ENCODE measurements around the gene AMPH.
"Not testable (repeated sequence)": the region's sequence is repeated elsewhere in the genome, so short reads cannot be mapped to it uniquely, and the experiment has no call there.

The AMPH gene

GRCh38 chr7:38580485-38580884 lies 50.7 kb downstream of the AMPH start:
- no peak overlapping the region for H3K4me3 ChIP-seq (ENCODE audit: insufficient read depth, low read depth, low read length, poor library complexity, severe bottlenecking)
- H3K4me1 ChIP-seq (ENCODE audit: control insufficient read depth, insufficient read depth, low read length, poor library complexity, severe bottlenecking), result no peaks in the 10 kb centered on the region
- H3K27me3 ChIP-seq (replicated peaks; ENCODE audit: control insufficient read depth, insufficient read depth, low read length, poor library complexity, severe bottlenecking), result no peaks in the 10 kb centered on the region
- H3K27ac ChIP-seq (ENCODE audit: insufficient read depth, low read length, poor library complexity, severe bottlenecking), result no peak overlapping the region
- no peaks in the 10 kb centered on the region for H3K9me3 ChIP-seq (ENCODE audit: control insufficient read depth, low read length)
- H3K36me3 ChIP-seq (ENCODE audit: control insufficient read depth, insufficient read depth, low read length), result no peaks in the 10 kb centered on the region
- no peak for DNase-seq

- H3K27me3 ChIP-seq (replicated peaks; ENCODE audit: control insufficient read depth, insufficient read depth, low read length, poor library complexity, severe bottlenecking), result no peaks in the 10 kb centered on the region
- no peak overlapping the region for H3K27ac ChIP-seq (ENCODE audit: insufficient read depth, low read length, poor library complexity, severe bottlenecking)
- no peaks in the 10 kb centered on the region for H3K9me3 ChIP-seq (ENCODE audit: control insufficient read depth, low read length)
- DNase-seq, result no peak
- H3K4me3 ChIP-seq (ENCODE audit: insufficient read depth, low read depth, low read length, poor library complexity, severe bottlenecking), result no peak overlapping the region
- no peaks in the 10 kb centered on the region for H3K36me3 ChIP-seq (ENCODE audit: control insufficient read depth, insufficient read depth, low read length)
- H3K4me1 ChIP-seq (ENCODE audit: control insufficient read depth, insufficient read depth, low read length, poor library complexity, severe bottlenecking), result no peaks in the 10 kb centered on the region
Observed at GRCh38 chr7:38574086-38574485, 57.1 kb downstream of the AMPH start.

GRCh38 chr7:38571620-38572019 lies 59.6 kb downstream of the AMPH start:
- not testable (repeated sequence) for H3K27me3 ChIP-seq (replicated peaks; ENCODE audit: control insufficient read depth, insufficient read depth, low read length, poor library complexity, severe bottlenecking); H3K4me3 ChIP-seq (ENCODE audit: insufficient read depth, low read depth, low read length, poor library complexity, severe bottlenecking); H3K27ac ChIP-seq (ENCODE audit: insufficient read depth, low read length, poor library complexity, severe bottlenecking); H3K9me3 ChIP-seq (ENCODE audit: control insufficient read depth, low read length); H3K36me3 ChIP-seq (ENCODE audit: control insufficient read depth, insufficient read depth, low read length); H3K4me1 ChIP-seq (ENCODE audit: control insufficient read depth, insufficient read depth, low read length, poor library complexity, severe bottlenecking); DNase-seq

- no peak overlapping the region for H3K4me3 ChIP-seq (ENCODE audit: insufficient read depth, low read depth, low read length, poor library complexity, severe bottlenecking)
- DNase-seq, result no peak
Observed at GRCh38 chr7:38568497-38568896, 62.7 kb downstream of the AMPH start.

GRCh38 chr7:38565289-38565688 lies 65.9 kb downstream of the AMPH start:
- Histone ChIP-seq H3K36me3 (ENCODE audit: control insufficient read depth, insufficient read depth, low read length) (no peaks in the 10 kb centered on the region), H3K27ac (ENCODE audit: insufficient read depth, low read length, poor library complexity, severe bottlenecking) (no peak overlapping the region), H3K4me1 (ENCODE audit: control insufficient read depth, insufficient read depth, low read length, poor library complexity, severe bottlenecking) (no peaks in the 10 kb centered on the region), H3K9me3 (ENCODE audit: control insufficient read depth, low read length) (no peaks in the 10 kb centered on the region), H3K4me3 (ENCODE audit: insufficient read depth, low read depth, low read length, poor library complexity, severe bottlenecking) (no peak overlapping the region), H3K27me3 (replicated peaks; ENCODE audit: control insufficient read depth, insufficient read depth, low read length, poor library complexity, severe bottlenecking) (no peaks in the 10 kb centered on the region)
- no peak for DNase-seq

More at GRCh38 chr7:38568497-38568896, 62.7 kb downstream of the AMPH start:
- H3K27me3 ChIP-seq (replicated peaks; ENCODE audit: control insufficient read depth, insufficient read depth, low read length, poor library complexity, severe bottlenecking), result no peaks in the 10 kb centered on the region
- no peaks in the 10 kb centered on the region for H3K36me3 ChIP-seq (ENCODE audit: control insufficient read depth, insufficient read depth, low read length)
- no peaks in the 10 kb centered on the region for H3K9me3 ChIP-seq (ENCODE audit: control insufficient read depth, low read length)
- H3K4me1 ChIP-seq (ENCODE audit: control insufficient read depth, insufficient read depth, low read length, poor library complexity, severe bottlenecking), result no peaks in the 10 kb centered on the region
- H3K27ac ChIP-seq (ENCODE audit: insufficient read depth, low read length, poor library complexity, severe bottlenecking), result no peak overlapping the region

GRCh38 chr7:38563741-38564140 lies 67.4 kb downstream of the AMPH start:
- no peak overlapping the region for H3K4me3 ChIP-seq (ENCODE audit: insufficient read depth, low read depth, low read length, poor library complexity, severe bottlenecking)
- H3K4me1 ChIP-seq (ENCODE audit: control insufficient read depth, insufficient read depth, low read length, poor library complexity, severe bottlenecking), result no peaks in the 10 kb centered on the region
- H3K27ac ChIP-seq (ENCODE audit: insufficient read depth, low read length, poor library complexity, severe bottlenecking), result no peak overlapping the region
- H3K9me3 ChIP-seq (ENCODE audit: control insufficient read depth, low read length), result no peaks in the 10 kb centered on the region
- H3K36me3 ChIP-seq (ENCODE audit: control insufficient read depth, insufficient read depth, low read length), result no peaks in the 10 kb centered on the region
- H3K27me3 ChIP-seq (replicated peaks; ENCODE audit: control insufficient read depth, insufficient read depth, low read length, poor library complexity, severe bottlenecking), result no peaks in the 10 kb centered on the region
- no peak for DNase-seq

- no peaks in the 10 kb centered on the region for H3K27me3 ChIP-seq (replicated peaks; ENCODE audit: control insufficient read depth, insufficient read depth, low read length, poor library complexity, severe bottlenecking)
- no peaks in the 10 kb centered on the region for H3K36me3 ChIP-seq (ENCODE audit: control insufficient read depth, insufficient read depth, low read length)
- no peak for DNase-seq
- no peaks in the 10 kb centered on the region for H3K4me1 ChIP-seq (ENCODE audit: control insufficient read depth, insufficient read depth, low read length, poor library complexity, severe bottlenecking)
- H3K4me3 ChIP-seq (ENCODE audit: insufficient read depth, low read depth, low read length, poor library complexity, severe bottlenecking), result no peak overlapping the region
- H3K27ac ChIP-seq (ENCODE audit: insufficient read depth, low read length, poor library complexity, severe bottlenecking), result no peak overlapping the region
- H3K9me3 ChIP-seq (ENCODE audit: control insufficient read depth, low read length), result no peaks in the 10 kb centered on the region
Observed at GRCh38 chr7:38561166-38561565, 70.0 kb downstream of the AMPH start.

GRCh38 chr7:38558761-38559345 lies 72.3 kb downstream of the AMPH start:
- no peak for DNase-seq
- Histone ChIP-seq H3K9me3 (ENCODE audit: control insufficient read depth, low read length) (no peaks in the 10 kb centered on the region), H3K4me1 (ENCODE audit: control insufficient read depth, insufficient read depth, low read length, poor library complexity, severe bottlenecking) (no peaks in the 10 kb centered on the region), H3K36me3 (ENCODE audit: control insufficient read depth, insufficient read depth, low read length) (no peaks in the 10 kb centered on the region), H3K27me3 (replicated peaks; ENCODE audit: control insufficient read depth, insufficient read depth, low read length, poor library complexity, severe bottlenecking) (no peaks in the 10 kb centered on the region), H3K27ac (ENCODE audit: insufficient read depth, low read length, poor library complexity, severe bottlenecking) (no peak overlapping the region), H3K4me3 (ENCODE audit: insufficient read depth, low read depth, low read length, poor library complexity, severe bottlenecking) (no peak overlapping the region)

GRCh38 chr7:38554586-38554985 lies 76.6 kb downstream of the AMPH start:
- no peak overlapping the region for H3K4me3 ChIP-seq (ENCODE audit: insufficient read depth, low read depth, low read length, poor library complexity, severe bottlenecking)
- no peak overlapping the region for H3K27ac ChIP-seq (ENCODE audit: insufficient read depth, low read length, poor library complexity, severe bottlenecking)
- H3K4me1 ChIP-seq (ENCODE audit: control insufficient read depth, insufficient read depth, low read length, poor library complexity, severe bottlenecking), result no peaks in the 10 kb centered on the region
- H3K36me3 ChIP-seq (ENCODE audit: control insufficient read depth, insufficient read depth, low read length), result no peaks in the 10 kb centered on the region
- H3K27me3 ChIP-seq (replicated peaks; ENCODE audit: control insufficient read depth, insufficient read depth, low read length, poor library complexity, severe bottlenecking), result no peaks in the 10 kb centered on the region
- no peaks in the 10 kb centered on the region for H3K9me3 ChIP-seq (ENCODE audit: control insufficient read depth, low read length)
- no peak for DNase-seq

- Histone ChIP-seq H3K27ac (ENCODE audit: insufficient read depth, low read length, poor library complexity, severe bottlenecking) (no peak overlapping the region), H3K4me1 (ENCODE audit: control insufficient read depth, insufficient read depth, low read length, poor library complexity, severe bottlenecking) (no peaks in the 10 kb centered on the region), H3K36me3 (ENCODE audit: control insufficient read depth, insufficient read depth, low read length) (no peaks in the 10 kb centered on the region), H3K4me3 (ENCODE audit: insufficient read depth, low read depth, low read length, poor library complexity, severe bottlenecking) (no peak overlapping the region), H3K9me3 (ENCODE audit: control insufficient read depth, low read length) (no peaks in the 10 kb centered on the region), H3K27me3 (replicated peaks; ENCODE audit: control insufficient read depth, insufficient read depth, low read length, poor library complexity, severe bottlenecking) (no peaks in the 10 kb centered on the region)
- no peak for DNase-seq
Observed at GRCh38 chr7:38550836-38551235, 80.3 kb downstream of the AMPH start.

Measured in effector memory CD4-positive, alpha-beta T cell (primary cell).